ENCODE data around the gene WNT7B. TPM values are rescaled to one million over a fixed set of nuclear protein-coding genes. Genes with fewer than 3 reads are reported as not detected.

Gene WNT7B
- total RNA-seq, 1 donor from 2014 or later = 8.4 TPM

DNA sequence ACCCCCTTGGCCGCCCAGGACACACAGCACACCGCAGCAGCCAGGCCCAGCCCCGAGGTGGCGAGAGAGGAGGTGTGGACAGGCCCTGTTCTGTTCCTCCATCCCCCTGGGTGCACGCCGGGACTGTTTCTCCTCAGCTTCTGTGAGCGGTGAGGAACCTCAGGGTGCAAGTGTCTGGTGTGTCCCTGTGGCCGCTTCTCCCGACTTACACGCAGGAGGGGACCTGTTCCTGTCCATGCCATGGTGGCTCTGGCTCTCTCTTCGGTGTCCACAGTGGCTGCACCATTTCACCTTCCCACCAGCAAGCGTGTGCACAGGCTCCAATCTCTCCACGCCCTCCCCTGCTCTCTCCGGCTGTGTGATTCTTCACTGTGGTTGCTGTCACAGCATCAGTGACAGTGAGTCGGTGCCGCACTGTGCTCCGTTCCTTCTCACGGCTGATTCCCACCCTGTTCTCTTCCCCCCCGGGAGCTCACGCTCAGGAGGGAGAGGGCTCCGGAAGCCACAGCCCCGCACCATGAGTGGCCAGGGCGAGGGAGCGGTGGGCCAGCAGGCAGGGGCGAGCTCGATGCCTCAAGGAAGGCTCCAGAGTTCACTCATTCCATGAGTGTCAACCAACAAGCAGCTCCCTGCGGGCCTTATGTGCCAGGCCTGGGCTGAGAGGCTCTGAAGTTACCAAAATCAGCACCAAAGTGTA, 18.6 kb upstream of the WNT7B start:
- ATAC-seq = no peak

DNA sequence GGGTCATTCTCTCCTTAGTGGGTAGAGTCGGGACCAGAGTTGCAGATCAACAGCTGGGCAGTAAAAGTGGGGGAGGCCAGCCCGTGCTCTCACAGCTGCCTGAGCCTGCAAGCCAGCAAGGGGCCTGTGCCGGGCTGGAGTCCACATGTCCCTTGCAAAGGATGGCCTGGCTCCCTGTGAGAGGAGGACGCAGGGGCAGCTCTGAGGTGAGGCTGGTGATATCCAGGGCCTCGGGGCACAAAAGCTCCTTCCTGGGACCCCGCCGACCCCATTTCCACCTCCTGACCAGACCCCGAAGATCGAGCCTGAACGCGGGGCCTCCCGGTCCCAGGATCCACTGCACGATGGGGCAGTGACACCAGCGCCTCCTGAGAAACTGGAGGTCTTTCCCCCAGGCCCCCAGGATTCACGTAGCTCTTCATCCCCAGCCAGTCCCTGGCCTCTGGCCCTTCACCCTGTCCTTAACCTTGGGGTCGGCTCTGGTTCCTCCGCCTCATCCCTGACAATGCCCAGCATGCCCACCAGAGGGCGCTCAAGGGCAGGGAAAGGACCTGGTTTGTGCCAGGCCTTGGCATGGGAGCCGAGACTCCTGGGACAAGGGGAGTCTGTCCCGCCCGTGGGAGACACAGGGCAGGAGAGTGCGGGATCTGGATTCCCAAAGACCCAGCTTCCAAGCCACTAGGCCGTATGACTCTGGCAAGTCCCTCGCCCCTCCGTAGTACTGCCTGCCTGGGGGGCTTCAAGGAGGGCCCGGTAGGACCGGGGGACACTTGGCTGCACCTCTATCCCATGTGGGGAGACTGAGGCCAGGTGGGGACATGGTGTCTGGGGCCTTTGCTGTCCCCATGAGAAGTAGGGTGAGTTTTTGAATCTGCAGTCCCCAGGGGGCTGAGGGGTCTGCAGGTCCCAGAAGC, 17.8 kb upstream of the WNT7B start:
- peak; percentile 66 for ATAC-seq

DNA sequence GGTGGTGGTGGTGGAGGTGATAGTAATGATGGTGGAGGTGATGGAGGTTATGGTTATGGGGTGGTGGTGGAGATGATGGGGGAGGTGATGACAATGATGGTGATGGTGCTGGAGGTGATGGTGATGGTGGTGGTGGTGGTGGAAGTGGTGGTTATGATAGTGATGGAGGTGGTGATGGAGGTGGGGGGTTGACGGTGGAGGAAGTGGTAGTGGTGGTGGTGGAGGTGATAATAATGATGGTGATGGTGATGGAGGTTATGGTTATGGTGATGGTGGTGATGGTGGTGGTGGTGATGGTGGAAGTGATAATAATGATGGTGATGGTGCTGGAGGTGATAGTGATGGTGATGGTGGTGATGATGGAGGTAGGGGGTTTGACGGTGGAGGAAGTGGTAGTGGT, 16.9 kb upstream of the WNT7B start:
- no peak for ATAC-seq

DNA sequence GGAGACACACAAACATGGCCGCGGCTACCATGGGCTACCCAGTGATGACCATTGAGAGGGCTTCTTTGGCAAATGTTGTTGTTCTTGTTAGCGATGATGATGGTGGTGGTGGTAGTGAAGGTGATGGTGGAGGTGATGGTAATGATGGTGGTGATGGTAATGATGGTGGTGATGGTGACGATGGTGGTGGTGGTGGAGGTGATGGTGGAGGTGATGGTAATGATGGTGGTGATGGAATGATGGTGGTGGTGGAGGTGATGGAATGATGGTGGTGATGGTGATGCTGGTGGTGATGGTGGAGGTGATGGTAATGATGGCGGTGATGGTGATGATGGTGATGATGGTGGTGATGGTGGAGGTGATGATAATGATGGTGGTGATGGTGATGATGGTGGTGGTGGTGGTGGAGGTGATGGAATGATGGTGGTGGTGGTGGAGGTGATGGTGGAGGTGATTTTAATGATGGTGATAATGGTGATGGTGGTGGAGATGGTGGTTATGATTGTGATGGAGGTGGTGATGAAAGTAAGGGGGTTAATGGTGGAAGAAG, 16.3 kb upstream of the WNT7B start:
- ATAC-seq = no peak

DNA sequence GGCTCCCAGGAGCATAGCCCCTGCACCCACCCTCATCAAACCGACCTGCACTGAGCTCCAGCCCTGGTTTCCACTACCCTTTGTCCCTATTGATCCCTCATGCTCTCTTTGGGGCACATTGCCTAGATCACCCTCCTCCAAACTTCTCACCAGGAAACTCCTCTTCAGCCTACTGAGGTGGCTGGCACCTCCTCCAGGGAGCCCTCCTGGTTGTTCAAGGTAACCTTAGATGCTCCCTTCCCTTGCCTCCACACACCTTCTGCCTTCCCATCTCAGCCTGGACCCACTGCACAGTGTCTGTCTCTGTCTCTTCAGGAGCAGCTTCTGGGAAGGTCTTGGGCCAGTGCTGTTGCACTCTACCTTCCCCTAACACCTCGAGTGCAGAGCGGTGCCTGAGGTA, 15.8 kb upstream of the WNT7B start:
- no peak for ATAC-seq

DNA sequence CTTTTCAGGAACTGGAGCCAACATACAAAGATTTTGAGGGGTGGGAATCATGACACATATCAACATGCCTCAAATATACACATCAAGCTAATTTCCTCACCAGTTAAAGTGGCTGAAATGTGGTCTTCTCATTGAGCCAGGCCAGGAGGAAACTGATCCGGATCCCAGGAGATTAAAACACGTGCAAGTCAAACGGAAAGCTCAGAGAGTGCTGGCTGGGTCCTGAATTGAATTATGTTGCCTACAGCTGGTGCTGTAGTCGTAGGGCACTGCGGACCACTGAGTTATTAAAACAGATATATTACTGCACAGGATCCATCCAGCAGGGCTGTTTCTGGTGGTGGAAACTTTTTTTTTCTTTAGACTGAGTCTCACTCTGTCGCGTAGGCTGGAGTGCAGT, 14.1 kb upstream of the WNT7B start:
- ATAC-seq = no peak

DNA sequence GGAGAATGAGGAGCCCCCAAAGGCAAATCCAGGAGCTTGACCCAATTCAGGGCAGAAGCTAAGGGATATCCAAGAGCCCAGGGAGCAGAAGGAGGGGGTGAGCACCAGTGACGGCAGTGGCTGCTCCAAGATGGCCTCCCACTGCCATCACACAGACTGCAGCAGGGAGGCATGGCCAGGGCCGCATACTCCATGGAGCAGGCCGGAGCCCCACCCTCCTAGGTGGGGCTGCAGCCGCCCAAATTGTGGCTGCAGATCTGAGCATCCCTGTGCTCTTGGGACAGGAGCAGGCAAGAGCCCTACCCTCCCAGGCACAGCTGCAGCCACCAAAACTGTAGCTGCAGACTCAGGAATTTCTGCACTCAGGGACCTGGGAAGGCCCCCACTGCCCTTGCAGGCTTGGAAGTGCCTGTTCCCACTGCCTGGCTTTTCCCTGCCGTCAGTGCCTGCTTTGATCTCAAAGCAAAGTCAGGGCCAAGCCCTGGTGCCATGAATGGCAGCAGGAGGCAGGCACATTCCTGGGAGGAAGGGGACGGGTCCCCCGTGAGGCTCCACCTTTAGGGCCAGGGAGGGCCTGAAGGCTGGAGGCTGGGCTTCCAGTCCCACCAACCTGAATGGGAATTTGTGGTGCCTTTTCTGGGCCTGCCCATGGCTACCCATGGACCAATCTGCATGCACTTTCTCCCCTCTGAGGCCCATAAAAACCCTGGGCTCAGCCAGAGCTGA, 10.3 kb upstream of the WNT7B start:
- no peak for ATAC-seq

DNA sequence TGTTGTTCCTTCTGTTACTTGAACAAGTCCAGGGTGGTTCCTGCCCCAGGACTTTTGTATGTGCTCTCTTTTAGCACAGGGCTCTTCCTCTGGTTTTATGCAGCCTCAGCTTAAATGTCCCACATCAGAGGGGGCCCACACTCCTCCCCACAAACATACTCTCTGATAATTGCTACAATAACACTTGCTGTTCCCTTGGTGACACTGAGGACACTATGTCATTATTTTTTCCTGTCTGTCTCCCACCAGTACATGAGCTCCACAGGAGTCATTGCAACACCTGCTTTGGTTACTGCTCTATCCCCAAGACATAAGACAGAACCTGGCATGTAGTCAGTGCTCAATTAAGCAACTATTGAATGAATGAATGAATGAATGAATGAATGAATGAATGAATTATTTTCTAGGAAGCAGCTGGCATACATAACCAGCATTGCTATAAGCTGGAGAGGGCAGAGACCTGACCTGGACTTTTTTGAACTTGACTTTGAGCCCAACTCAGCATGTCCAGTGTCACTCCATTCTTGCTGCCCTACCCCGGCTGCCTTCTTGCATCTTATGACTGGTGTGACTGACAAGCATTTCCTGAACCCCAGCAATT, 7.5 kb upstream of the WNT7B start:
- ATAC-seq = no peak

DNA sequence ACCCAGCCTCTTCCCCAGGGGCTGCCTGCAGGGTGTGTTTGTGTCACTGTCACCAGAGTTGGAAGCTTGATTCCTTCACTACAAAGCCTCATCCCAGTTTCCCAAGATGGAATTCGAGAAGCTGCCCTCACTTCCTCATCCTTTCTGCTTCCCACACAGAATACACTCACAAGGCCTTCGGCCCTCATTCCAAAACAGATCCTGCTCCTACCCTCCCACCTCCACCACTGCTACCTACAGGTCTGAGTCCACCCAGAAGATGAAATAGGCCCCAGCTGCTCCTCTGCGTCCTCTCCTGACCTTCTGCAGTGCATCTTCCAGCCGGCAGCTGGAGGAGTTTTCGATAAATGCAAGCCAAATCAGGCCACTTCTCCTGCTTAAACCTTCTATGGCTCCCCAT, 6.8 kb upstream of the WNT7B start:
- no peak for ATAC-seq

DNA sequence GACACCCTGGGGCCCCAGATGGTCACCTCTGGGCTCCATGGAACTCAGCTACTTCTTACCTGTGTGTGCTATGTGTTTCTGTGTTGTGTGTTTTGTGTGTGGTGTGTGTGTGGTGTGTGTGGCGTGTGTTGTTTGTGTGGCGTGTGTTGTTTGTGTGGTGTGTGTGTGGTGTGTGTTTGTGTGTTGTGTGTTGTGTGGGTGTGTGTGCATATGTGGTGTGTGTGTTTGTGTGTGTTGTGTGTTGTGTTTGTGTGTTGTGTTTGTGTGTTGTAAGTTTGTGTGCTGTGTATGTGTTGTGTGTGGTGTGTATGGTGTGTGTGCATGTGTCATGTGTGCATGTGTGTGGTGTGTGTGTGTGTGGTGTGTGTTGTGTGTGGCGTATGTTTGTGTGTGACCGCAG, 3.8 kb upstream of the WNT7B start:
- ATAC-seq = no peak

DNA sequence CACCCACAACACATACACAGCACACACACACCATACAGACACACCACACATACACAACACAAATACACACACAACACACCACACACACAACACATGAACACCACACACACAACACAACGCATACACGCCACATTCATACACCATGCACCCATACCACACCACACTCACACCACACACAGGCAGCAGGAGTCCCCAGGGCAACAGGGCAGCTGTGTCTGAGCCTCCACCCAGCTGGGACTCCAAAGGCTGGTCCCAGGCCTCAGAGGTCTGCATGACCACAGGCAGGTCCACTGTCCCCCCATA, 3.3 kb upstream of the WNT7B start:
- ATAC-seq = no peak

DNA sequence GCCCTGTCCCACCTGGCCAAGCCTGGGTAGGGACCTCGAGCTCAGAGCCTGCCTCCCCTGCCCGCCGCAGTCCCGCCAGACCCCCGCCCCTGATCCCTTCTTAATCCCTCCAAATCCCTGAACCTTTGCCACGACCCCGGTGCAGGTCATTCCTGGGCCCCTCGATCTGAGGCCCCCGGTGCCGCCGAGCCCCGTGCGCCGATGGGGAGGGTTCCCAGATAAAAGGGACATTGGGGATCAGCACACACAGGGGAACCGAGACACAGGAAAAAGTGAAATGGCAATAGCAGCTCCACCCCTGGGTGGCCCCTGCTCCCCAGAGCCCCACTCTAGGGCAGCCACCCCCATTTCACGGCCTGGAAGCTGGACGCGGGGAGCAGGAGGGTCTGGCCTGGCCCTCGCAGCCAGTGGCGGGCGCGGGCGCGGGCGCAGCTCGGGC, 1.3 kb upstream of the WNT7B start:
- no peak for ATAC-seq

DNA sequence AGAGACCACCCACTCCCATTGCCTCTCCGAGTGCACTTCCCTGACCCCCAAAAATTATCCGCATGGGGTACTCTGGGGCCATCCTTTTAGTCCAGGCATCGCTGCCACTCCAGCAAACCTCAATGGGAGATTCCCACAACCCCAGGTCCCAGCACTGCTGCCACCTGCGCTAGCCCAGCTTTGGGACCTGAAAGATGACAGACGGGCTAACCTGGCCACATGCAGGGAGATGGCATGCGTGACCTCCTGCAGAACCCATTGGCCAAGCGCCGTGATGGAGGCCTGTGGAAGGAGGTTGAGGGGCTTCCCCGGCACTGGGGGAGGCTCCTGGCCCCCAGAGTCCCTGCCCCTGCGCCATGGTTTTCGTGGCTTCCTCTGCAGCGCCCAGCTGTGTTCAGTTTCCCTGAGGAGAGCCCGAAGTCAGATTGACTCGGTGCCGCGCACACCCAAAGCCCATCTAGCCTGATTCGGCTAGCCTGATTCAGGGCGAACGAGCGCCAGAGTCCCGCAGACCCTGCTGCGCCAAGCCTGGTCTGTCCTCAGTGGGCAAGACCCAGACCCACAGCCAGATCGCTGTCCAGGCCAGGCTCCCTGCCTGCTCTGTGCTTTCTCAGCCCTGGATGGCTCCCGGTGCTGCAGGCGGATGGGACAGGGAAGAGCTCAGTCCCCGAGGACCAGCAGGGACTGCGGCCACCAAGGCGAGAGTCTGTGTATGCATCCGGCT, 751 bp upstream of the WNT7B start:
- ATAC-seq = peak; percentile 6

DNA sequence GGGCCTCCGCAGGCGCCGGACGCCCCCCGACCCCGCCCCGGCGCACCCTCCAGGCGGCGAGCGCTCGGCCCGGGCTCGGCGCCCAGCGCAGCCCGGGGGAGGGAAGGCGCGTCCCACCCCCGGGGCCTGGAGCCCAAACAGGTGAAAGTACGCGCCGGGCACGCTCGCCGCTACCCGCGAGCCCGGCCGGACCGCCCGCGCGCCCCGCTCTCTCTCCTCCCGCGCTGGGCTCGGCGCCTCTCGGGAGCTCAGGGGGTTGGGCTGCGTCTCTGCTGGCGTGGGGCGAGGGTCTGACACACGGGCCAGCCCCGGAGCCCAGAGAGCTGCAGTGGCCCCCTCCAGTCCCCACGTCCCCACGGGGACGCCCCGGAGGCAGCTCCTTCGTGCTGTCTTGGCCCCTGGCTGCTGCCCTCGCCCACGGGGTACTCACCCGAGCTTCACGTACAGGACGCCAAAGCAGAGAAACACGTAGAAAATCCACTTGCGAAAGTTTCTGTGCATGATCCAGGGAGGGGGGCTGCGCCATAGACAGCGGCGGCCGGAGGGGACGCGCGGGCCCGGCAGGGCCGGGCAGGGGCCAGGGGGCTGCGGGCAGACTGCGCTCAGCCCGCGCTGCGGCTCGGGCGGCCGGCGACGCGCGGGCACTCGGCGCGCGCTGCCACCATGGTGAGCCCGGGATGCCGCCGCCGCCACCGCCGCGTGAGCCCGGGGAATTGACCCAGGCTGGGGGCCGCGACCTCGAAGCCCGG, 534 bp downstream of the WNT7B start:
- ATAC-seq = no peak

DNA sequence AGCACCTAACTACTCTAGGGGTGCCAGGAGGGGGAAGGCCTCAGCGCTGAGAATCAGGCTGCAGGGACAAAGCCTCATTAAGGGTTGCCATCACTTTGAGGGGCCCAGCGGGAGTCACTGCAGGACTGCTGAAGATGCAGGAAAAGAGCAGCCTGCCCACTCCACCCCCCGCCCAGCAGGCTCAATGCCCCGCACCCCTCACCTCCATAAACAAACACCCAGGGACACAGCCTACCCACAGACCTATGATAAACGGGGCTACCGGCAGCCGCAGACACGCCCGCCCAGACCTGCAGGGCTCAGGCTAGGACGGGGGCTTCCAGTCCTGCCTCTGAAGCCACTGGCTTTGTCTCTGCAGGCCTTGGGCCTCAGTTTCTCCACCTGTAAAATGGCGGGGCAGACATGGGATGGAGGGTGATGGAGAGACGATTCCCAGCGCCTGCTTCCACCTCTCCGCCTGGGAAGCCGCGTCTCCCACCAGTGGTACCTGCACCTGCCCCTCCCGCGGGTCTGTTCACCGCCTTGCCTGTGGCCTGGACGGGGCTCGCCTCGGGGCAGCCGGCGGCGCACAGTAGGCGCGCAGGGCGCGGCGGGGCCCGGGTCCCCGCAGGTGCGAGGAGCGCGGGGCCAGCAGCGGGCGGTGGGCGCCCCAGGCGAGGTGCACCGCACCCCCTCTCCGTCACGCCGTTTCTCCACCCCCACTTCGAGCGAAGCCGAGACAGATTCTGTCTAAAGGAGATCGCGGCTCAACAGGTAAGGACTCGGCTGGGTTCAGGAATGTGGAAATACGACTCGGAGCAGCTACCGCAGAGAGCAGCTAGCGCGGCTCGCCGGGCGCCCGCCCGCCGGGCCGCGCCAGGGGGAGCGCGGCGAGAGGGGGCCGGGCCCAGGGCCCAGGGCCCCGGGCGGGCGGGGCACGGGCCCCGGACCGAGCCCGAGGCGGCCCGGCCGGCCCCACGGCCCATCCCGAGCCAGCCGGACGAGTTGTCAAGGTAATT, 1.5 kb downstream of the WNT7B start:
- ATAC-seq = peak; percentile 33

DNA sequence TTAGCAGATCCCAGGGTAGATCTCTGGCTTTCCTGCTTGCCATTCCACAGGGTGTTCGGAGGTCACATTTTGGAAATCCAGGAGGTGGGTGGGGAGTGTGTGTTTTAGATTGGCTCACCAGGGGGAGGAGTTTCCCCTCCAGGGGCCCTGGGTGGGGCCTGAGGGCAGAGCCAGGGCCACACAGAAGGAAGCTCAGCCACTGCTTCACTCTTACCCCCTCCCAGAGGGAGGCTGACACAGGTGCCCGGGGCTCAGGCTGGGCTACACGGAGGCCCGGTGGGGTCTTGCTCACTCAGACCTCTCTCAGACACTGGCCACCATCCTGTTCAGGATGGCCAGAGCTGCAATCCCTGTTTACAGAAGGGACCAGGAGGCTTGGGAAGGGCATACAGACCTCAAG, 2.5 kb downstream of the WNT7B start:
- ATAC-seq = no peak

DNA sequence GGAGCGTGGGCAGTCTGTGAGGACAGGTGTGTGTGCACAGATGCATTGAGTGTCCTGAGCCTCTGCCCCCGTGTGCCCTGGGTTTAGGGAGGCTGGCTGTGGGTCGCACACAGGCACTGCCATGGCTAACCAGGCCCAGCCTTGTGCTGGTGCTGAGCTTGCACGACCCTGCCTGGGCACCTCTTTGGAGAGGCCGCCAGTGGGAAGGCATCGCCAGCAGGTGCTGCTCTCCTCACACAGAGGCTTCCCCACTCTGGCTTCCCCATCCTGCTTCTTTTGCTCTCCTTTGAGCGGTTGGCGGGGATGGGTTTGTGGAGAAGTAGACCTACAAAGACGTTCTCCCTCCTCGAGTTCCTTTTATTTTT, 4.1 kb downstream of the WNT7B start:
- ATAC-seq = no peak

DNA sequence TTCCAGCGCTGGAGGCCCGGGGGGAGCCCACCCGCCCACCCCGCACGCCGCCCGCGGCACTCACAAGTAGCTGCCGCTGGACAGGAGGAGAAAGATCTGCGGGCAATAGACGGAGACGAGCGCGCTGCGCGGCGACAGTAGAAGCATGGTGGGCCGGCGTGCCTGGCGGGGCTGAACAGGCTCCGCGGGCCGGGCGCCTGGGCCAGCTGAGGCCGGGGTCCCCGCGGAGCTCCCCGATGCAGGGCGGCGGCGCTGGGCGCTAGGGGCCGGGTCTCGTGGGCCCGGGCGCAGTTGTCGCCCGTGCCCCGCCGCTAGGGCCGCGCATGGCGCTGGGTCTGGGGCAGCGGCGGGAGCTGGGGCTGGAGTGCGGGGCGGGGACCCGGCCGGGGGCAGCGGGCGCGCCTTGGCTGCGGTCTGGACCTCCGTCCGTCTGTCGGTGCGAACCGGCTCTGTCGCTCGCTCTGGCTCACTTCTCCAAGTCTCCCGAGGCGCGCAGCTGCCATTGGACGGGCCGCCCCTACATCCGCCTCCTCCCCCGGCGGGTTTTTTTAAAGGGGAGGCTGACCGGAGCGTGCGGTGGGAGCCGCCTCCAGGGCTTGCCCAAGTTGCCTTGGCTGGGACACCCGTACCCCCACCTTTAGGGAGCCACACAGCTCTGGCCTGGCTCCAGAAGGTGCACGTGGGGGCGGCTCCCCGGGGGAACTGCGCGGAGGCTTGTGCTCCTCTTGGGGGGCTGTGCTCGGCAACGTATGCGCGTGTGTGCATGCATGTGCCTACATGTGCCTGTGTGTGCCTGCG, 4.7 kb downstream of the WNT7B start:
- no peak for ATAC-seq

DNA sequence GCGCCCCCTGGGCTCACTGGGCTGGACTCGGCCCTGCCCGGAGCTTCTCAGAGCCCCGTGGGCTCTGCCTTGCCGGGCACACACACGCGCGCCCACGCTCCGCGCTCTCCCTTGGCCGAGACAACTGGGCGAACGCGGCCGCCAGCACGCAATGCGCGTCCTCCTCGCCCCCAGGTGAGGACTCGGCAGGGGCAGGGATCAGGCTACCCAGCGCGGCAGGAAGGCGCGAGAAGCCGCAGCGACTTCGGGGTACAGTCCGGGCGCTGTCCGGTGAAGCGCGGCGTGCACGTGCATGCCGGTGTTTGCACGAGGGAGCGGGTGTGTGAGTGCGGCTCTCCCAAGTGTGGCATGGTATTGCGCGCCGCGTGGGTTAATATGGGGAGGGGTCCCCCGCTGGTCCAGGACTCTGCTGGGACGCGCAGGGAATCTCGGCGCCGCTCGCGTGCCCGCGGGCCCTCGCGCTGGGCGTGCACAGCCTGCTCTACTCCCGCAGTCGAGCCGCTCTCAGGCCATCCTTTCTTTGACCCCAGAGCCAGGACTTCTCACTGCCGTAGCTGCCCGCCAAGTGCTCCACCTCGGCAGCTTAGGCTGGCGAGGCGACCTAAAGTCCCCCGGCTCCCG, 5.4 kb downstream of the WNT7B start:
- ATAC-seq = no peak

Data from esophagus mucosa (tissue), 1 donor.